NCI-H748 (cell line): ENCODE data around the gene C9orf152.
A peak's percentile ranks its signal among the peaks of the same experiment; 100 is the strongest.
"Not testable (repeated sequence)": the region's sequence is repeated elsewhere in the genome, so short reads cannot be mapped to it uniquely, and the experiment has no call there.

Source experiments
- DNase-seq: peaks from one replicate; lab custom pipeline; 2025; ENCODE audit not compliant: unreplicated experiment; lab: John Stamatoyannopoulos, UW

Gene C9orf152

DNA sequence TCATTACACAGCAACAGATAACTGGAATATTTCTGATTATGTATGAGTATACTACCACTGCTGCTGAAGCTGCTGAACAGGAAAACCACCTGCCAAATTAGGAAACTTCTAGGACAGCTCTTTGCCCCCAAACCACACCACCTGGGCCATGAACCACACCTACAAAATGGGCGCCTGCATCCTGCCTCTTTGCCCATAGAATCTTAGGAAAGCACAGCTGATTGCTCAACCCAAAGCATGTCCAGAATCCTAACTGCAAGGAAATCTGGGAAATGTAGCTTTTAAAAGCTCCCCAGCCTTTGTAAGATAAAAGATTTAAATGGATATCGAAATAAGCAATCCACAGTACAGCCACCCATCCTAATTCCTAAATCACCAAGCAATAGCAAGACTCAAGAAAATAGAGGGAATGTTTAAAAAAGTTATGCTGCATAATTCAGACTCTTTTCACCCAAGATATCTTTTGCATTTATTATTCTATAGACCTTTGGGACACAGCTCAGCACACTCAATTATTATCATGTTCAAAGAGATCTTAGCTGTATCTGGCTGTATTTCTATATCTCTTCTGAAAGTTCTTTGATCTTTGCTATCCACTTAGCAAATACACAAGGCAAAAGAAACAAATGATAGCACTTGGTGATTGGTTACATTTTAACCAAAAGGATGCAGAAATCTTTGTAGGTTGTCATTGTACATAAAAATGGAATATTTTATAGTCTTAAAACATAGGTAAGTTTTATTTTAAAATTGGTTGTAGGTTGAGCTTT is 6.8 kb upstream of the C9orf152 start:
- no peak for DNase-seq

DNA sequence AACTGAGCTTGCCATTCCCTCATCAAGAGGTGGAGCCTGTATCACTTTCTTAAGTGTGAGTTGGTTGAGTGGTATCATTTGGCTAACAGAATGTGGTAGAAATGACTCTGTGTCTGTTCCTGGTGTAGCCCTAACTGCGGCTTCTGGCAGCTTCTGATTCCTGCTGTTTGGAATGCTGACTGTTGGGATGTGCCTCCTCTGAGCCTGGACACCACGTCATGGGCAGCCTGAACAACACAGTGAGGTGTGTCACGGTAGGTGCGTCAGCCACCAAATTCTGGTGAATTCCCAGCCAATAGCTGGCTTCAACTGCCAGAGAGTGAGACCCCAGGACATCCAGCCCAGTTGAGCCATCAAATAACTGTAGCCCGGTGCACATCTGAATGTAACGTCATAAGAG is 6.1 kb upstream of the C9orf152 start:
- DNase-seq = no peak

DNA sequence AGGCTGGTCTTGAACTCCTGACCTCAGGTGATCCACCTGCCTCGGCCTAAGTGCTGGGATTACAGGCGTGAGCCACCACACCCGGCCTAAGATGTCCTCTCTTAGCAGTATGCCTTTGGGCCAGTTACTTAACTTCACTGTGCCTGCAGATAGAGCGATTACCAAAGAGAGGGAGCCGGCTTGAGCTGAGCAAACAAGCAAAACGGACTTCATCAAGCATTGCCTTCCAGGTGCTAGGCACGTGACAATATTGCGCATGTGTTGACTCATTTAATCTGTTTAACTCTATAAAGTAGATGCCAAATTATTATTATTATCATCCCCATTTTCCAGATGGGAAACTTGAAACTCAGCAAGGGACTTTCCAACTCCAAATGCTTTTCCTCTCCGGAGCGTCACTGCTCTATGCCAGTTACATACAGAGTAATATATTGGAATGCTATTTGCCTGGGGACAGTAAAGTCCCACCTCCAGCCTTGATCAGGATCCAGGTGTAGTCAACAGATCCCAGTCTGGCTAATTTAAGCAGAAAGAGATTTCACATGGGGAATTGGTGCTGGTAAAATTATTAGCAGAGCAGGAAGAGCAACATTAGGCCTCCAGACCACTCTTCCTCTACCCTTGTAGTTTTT is 5.6 kb upstream of the C9orf152 start:
- DNase-seq = no peak

DNA sequence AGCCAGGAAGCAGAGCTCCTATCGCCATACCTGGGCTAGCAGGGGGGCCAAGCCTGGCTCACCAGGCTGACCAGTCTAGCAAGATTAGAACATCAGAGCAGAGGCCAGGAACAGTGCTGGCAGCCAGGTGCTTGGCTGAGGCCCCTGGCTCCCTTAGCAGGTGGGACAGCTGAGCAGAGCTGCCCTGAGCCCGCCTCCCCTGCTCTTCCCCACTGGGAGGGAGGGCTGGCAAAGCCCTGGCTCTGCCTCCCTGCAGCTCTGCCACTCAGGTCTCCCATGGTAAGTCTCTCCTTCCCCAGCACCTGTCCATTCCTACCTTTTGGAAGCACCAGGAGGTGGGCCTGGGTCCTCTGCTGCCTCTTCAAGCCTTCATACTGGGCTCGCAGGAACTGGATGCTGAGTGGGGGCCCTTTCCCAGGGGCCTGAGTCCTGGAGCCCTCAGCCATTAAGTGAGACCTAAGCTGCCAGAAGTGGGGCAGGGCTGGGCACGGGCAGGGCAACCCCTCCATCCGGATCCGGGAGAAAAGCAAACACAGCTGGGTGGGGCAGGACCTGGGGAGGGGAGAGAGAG is 803 bp downstream of the C9orf152 start:
- peak; percentile 69 for DNase-seq

DNA sequence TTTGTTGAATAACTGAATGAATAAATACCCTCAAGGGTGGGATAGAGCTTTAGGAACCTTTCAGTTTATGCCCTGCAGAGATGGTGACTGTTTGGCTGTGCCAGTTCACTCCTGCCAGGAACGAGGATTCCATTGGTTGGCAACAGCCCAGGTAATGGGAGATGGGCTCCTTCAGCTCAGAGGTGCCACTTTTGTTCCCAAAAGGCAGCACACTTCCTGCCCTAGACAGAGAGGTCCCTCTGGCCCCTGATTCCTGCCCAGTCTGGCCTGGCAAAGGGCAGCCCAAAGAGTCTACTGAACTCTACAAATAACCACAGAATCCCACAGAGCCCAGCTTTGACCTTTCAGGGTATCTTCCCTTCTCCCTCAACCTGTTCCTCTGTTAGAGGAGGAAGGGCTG is 1.6 kb downstream of the C9orf152 start:
- no peak for DNase-seq

DNA sequence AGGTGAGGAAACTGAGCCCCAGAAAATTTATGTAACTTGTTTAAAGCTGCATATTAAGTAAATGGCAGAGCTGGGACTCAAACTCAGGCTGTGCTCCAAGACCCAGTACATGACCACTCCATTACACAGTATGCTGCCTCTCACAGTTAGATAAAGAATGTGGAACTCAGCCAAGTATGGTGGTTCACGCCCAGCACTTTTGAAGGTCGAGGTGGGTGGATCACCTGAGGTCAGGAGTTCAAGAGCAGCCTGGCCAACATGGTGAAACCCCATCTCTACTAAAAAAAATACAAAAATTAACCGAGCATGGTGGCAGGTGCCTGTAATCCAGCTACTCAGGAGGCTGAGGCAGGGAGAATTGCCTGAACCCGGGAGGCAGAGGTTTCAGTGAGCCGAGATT is 2.3 kb downstream of the C9orf152 start:
- DNase-seq = not testable (repeated sequence)

DNA sequence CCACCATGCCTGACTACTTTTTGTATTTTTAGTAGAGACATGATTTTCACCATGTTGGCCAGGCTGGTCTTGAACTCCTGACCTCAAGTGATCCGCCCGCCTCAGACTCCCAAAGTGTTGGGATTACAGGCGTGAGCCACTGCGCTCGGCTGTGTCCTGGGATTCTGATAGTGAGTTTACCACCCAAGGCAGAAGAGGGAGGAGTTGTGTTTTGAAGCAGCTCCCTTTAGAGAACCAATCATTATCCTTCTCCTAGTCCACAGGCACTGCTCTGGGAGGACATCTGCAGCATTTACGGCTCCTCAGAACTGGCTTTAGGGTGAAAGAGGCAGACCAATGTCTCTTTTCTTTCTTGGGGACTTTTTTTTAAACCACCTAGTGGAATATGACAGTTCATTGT is 5.7 kb downstream of the C9orf152 start:
- DNase-seq = no peak

DNA sequence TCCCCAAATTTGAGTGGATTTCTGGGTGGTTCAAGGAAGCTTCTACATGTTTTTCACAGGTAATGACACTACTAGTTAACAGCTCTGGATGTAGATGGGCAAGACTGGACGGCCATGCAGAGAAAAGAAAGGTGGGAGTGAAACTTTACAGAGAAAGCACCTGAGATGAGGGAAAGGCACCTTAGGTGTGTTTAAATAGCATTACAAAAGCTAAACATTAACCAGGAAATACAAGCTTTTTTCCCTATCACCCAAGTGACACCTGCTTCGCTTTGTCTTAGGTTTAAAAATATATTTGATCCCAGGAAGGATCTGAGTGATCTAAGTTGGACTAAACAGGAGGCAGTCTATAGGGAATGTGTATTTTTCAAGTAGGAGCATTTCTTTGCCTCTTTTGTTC is 8.3 kb downstream of the C9orf152 start:
- DNase-seq = no peak

DNA sequence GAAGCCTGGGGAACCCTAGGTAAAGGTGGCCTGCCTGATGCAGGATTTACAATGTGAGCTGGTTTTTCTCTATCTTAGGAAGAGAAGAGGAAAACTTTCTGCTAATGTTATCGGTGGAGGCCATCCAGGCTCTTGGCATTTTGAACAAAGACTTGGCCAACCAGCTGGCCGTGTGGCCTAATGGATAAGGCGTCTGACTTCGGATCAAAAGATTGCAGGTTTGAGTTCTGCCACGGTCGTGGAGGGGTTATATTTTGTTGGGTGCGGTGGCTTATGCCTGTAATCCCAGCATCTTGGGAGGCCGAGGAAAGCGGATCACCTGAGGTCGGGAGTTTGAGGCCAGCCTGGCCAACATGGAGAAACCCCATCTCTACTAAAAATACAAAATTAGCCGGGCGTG is 9.6 kb downstream of the C9orf152 start:
- DNase-seq = no peak

DNA sequence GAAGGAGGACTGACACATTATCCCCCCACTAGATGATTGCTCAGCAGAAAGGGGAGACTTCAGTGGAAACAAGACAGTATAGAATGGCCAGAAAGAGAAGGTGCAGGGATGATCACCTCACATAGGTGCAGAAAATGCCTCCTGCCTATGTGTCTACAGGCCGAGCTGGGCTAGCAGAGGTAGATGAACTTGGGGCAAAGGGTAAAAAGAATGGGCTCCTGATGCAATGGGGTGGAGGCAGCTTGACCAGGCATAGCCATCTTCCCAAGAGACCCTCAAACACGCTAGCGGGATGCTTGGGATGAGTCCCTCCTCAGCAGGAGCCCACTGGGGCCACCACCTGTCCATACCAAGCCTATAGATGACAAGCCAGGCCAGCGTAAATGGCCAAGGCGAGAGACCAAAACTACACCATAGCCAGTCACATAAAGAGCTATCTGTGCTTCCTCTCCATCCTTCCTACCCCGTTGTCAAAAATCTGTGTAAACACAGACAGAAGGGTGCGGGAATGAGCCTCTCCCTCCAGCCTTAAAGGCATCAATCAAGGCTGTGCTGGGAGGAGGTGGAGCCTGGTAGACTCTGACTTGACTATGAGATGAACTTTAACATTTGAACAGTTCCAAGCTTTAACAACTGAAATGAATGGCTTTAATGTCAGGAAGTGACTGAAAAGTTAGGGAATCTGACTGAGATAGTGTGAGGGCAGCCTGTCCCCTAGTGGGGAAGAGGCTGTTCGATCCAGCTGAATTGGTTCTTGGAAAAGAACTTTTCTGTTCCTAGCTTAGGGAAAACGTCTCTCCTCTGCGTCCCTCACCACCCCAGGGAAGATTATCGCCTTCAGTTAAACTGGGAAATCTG is 10.4 kb downstream of the C9orf152 start:
- DNase-seq = no peak

DNA sequence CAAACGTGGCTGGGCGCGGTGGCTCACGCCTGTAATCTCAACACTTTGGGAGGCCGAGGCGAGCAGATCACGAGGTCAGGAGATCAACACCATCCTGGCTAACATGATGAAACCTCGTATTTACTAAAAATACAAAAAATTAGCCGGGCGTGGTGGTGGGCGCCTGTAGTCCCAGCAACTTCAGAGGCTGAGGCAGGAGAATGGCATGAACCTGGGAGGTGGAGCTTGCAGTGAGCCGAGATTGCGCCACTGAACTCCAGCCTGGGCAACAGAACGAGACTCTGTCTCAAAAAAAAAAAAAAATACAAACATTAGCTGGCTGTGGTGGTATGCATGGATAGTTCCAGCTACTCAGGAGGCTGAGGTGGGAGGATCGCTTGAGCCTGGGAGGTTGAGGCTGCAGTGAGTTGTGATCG is 11.9 kb downstream of the C9orf152 start:
- not testable (repeated sequence) for DNase-seq

DNA sequence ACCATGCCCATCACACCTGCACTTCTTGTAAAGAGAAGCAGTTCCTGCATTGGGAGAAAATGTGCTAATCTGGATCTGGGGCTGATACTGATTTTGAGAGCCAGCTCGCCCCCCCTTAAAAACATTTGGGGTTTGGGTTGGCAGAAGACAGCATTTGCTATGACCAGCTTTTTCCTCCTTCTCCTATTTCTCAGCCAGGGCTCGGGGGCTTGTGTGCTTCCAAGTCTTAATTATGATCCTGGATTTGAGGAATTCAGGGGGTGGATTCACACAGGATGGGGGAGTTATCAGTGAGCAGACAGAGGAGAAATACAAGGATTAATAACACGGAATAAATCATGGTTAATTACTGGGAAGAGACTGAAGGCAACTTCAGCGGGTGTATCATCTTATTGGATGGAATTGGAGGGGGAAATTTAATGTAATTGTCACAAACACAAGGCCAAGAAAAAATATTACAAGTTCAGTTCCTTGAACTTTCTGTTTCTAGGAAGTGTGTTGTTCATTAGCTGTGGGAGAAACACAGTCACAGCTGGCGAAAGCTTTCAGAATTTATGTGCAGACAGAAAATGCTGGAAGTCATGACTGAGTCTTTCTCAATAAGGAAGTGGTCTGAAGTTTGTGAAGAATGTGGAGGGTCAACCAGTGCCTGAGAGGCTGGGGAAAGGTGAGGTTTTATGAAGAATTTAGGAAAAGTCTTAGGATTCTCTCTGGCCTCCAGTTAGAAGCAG is 15.3 kb downstream of the C9orf152 start:
- DNase-seq = no peak

DNA sequence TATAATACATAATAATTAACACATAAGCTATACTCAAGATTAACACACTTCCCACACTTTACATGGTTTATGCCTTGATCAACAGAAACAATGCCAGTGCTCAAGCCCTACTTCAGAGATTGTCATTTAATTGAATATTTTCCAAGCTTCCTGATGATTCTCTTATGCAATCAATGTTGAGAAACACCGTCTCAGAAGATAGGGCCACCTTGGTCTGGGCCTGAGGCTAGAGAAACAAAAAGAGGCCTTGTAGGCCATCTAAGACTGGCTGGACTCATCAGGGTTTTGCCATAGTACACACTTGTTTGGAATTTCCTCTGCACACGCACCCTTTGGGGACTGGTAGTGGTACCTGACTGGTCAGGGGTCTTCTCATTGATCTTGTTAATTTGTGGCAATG is 16.3 kb downstream of the C9orf152 start:
- DNase-seq = no peak

DNA sequence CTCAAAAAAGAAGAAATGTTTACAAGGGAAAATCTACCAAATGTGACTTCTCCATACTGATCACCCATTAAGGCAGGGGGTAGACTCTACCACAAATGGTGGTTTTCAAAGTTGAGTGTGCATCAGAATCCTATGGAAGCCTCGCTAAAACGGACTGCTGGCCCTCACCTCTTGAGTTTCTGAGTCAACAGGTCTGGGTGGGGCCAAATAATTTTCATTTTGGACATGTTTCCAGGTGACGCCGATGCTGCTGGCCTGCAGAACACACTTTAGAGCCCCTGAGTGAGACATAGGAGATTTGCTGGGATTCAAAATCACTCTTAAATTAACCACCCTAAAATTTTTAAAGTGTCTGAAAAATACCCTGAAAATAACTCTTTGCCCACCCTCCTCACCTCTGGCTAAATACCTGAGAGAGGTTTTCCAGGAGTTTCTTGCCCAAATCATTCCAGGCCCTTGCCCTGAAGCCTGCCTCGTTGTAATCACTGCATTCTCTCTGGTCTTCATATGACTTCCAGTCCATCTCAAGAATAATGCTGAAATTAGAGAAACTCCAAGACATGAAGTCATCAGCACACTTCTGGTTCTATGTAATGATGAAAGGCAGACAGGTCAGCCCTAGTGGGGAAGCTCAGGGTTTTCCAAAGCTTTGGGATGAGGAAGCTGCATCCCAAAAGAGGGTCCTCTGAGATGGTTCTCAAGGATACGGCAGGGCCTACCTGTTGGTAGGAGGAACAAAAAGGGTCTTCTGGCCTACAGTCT is 18.2 kb downstream of the C9orf152 start:
- no peak for DNase-seq

DNA sequence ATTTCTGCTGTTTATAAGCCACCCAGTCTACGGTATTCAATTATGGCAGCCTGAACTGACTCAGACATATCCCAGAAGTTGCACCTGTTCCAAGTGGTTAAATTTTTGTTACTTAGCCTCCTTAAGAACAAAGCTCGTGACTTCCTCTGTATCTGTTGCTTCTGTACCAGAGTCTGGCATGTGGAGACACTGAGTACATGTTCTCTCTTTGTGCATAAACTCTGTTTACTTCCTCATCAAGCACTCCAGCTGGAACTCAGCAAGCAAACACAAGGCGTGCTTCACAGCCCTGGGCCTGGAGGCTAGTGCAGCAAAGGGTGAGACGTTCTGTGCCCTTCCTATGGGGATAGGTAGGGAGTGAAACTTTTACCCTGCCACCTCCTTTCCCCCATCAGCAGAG is 19.0 kb downstream of the C9orf152 start:
- DNase-seq = peak; percentile 40

DNA sequence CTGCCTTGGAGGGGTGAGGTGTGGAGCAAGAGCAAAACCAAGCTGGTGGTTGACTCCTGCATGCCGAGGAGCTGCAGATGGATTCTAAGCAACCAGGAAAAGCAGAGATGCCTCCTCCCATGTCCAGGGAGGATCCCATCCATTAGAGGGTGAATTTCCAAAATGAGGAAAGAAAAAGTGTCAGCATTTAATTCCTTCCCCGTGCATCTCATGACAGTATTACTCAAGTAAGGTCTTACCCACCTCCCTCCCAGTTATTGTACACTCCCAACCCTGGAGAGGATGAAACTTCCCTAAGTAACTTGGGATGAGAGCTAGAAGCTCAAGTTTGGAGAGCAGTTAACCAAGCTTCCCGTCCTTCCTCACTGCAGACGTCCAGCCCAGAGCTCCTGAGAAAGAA is 19.9 kb downstream of the C9orf152 start:
- DNase-seq = no peak

DNA sequence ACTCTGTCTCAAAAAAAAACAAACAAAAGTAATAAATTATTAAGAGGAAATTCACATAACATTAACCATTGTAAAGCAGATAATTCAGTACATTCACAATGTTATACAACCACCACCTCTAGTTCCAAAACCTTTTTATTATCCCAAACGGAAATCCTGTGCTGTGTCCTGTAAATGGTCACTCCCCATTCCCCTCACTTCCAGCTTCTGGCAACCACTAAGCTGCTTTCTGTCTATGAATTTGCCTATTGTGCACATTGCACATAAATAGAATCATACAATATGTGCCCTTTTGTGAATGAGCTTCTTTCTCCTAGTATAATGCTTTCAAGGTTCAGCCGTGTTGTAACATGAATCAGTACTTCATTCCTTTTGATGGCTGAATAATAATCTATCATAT is 20.8 kb downstream of the C9orf152 start:
- no peak for DNase-seq

DNA sequence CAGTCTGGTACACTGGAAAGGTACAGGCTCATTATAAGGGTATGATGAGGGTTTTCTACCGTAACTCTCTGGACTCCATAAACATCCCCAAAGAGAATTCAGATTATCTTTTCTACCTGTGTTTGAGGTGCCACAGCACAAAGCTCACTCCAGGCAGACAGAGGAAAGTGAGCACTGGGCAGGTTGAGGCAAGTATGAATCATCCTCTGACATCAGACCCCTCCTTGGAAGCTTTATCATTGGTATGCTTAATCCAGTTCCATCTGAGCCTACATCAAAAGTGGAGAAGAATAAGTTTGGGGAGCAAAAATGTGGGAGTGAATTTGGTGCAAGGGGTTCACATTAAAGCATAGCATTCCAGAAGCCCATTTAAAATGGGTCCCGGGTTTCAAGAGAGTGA is 21.7 kb downstream of the C9orf152 start:
- no peak for DNase-seq

DNA sequence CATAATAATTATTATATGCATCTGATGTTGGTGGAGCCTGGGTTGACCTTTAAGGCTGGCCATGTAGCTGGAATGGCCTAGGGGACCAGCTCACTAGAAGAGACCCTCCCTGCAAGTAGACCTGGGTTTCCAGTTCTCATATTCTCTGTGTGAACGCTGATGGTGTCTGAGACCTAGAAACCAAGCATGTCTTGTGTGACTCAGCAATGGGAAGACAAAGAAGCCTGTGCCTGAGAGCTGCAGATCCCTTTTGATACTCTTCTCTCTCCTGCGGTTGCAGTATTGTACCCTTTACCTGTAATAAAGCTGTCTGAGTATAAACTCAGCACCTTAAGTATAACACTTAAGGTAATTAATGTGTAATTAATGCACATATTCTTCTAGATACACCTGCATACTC is 22.2 kb downstream of the C9orf152 start:
- DNase-seq = no peak
